ENCODE data around the gene S100A7.
"Not testable (repeated sequence)": the region's sequence is repeated elsewhere in the genome, so short reads cannot be mapped to it uniquely, and the experiment has no call there.

Gene S100A7

DNA sequence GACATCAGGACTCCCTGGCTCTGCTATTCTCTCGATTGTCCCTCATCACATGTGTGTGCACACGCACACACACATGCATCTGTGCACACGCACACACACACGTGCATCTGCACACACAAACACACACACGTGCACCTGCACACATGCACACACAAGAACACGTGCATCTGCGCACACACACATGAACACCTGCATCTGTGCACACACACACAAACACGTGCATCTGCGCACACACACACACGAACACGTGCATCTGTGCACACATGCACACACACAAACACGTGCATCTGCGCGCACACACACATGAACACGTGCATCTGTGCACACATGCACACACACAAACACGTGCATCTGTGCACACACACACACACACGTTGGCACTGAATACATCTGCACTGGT, 29.4 kb downstream of the S100A7 start:
- no peak for DNase-seq (ENCODE audit: low spot score)

DNA sequence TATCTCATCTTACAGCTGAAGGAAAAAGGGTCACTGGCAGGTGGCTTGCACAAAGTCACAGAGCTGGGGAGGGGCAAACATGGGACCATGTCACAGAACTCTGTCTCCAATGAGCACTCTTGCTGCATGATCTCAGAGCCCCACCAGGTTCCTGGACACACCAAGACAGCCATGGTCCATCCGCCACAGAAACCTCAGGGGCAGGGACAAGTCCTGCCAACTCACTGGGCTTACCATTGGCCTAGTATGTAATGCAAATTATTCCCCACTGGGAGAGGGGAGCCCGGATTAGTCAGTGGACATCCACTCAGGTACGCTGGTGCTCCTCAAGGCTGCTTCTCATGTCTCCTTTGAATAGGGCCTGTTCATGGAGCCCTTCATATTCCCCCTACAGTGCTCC, 29.9 kb downstream of the S100A7 start:
- no peak for DNase-seq (ENCODE audit: low spot score)

DNA sequence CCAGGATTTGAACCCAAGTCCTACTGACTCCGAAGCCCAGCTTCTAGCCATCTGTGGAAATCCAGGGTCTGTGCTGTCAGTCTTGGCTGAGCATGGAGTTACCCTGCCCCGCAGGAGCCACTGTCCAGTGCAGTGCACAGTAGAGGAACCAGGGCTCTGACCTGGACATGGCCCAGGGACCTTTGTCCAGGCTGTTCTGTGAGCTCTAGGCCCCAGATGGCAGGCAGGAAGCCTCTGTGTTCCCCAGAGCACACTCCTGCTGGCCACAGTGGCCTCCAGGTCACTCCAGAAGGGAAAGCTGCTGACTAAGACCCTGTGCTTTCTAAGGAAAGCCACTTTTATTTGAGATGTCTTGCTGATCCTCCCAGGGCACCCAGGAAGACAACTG, 30.3 kb downstream of the S100A7 start:
- DNase-seq (ENCODE audit: low spot score), result no peak

DNA sequence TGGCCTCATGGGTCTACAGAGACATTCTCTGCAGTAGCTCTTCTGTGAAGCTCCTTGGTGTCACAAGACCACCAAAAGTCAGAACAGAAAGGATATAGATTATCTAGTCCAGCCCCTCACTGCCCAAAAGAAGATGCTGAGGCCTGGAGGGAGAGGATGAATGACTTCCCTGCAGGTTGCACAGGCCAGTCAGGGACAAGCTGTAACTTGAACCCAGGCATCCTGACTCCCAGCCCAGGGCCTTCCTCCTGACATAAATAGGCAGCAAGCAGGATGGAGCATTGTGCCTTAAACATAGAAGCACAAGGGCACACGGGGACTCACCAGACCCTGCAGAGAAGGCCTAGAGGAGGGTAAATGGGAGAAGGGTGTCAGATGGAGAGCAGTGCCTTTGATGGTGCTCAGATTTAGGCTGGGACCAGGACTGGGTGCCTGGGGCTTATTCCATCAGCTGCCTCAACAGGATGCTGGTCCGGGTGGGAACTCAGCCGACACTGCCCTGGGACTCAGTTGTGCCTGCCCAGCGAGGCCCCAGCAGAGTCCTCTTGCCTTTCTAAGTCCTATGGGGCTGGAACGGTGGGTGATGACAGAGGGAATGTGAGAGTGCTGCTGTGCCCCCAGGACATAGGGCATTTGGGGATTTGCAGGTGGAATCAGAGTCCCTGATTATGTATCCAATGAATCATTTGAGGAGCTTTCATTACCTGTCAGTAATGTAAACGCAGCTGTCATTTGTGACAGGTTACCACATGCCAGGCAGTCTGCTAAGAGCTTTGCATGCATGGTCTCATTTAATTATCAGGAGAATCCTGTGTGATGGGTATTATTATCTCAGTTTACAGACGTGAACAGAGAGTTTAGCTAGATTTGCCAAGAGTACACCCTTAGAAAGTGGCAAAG, 30.9 kb downstream of the S100A7 start:
- DNase-seq (ENCODE audit: low spot score), result no peak

DNA sequence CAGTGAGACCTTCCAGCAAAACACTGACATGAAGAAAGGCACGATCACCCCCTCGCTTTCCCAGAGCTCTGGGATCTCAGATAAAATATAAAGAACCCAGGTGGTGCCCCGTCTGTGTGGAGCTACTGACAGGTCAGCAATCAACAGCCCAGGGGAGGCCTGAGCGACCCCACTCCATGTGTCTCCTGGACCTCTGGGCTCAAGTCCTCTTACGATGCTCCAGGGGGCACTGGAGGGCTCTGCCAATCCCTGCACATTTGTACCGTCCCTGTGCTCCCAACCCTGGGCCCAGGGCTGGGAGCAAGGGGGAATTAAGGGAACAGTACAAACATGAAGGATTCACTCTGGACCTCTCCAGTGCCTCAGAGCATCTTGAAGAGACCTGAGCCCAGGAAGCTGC, 31.7 kb downstream of the S100A7 start:
- DNase-seq (ENCODE audit: low spot score), result no peak

DNA sequence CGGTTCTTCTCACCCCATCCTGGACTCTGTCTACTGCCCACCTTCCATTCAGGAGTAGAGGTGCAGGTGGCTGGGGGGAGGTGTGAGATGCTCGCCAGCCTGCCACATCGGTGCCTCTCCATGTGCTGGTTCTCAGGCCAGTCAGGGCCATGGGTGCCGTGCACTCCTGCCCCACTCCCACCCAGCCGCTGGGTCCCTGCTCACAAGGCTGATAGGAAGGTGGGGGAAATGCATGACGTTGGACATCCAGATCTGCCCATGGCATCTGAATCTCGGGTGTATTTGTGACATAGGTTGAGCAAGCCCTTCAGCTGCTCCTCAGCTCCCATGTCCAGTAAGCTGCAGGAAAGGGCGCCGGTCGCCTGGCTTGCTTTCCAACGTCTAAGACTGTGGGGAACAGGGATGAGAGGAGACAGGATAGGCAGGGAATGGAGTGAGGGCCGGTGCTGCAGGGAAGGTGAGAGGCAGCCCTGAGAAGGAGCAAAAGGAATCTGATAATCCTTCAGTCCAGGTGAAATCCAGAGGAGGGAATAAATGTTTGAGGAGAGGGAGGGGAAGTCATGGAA, 32.3 kb downstream of the S100A7 start:
- no peak for DNase-seq (ENCODE audit: low spot score)

DNA sequence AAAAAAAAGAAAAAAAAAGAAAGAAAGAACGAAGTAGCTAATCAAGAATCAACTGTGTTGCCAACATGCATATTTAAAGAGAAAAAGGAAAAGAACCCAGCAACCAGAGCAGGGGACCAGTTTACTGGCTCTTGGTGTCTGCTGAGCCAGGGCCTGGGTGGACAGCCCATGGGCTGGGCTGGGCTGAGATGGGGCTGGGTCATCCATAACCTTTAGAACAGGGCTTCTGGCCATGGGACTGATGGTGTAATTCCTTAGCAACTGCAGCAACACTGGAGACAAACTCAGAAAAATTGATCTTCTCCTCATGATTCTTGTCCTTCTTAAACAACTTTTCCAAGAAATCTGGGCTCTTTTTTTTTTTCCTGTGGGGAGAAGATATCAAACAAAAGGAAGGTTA, 33.6 kb downstream of the S100A7 start:
- DNase-seq (ENCODE audit: low spot score), result no peak

DNA sequence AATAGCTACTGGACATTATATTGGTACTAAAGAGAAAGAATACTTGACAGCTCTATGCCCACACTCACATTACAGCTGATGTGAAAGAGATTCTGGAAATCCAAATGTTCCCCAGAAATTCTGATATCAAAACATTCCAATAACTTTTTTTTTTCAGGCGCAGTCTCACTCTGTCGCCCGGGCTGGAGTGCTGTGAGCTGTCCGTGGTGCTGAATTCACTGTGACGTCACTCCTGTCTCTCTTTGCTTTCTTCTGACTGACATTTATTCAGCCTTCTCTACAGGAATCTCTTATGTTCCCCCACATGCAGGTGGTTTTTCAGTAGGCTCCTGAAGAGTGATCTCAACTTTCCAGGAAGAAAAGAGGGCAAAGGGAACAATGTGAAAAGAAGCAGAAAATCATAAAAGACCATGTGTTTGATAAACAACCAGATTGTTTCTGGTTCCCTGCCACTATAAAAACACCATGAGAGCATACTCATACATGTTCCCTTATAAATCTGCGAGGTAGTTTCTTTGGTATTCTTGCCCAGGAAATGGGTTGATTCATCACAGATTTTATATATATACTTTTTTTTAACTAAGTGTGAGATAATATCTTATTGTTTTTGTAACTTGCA, 37.9 kb downstream of the S100A7 start:
- peak; percentile 28 for DNase-seq (ENCODE audit: low spot score)

DNA sequence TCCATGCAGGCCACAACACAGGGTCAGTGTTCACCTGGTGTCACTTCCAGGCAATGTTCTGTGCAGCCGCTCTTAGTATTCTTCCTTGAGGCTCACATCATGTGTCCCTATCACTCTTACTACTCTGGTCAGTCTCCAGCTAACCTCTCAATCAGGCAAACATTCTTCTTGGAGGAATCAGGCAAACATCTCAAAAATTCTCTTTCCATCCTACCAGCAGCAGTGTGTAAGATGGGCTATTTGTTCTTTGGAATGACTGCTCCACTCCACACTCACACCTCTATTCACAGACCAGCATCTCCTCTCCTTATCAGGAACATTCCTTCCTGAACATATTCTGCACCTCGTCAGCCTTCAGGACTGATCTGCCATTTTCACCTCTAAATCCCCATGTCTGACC, 40.1 kb downstream of the S100A7 start:
- DNase-seq (ENCODE audit: low spot score), result no peak

DNA sequence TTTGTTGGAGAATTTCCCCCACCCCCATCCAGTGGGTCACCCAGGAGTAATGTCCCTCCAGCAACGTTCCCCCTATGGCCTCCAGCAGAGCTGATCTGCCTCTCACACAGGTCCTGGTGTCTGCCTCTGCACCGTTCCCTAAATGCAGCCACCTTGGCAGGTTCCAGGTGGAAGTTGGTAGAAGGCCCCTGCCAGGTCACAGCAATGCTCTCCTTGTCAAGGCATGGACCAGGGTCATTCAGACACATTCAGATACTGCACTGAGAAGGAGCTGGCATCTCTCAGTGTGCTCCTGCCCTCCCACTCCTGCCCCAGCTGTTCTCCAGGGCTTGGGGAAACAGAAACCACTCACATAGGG, 41.0 kb downstream of the S100A7 start:
- not testable (repeated sequence) for DNase-seq (ENCODE audit: low spot score)

DNA sequence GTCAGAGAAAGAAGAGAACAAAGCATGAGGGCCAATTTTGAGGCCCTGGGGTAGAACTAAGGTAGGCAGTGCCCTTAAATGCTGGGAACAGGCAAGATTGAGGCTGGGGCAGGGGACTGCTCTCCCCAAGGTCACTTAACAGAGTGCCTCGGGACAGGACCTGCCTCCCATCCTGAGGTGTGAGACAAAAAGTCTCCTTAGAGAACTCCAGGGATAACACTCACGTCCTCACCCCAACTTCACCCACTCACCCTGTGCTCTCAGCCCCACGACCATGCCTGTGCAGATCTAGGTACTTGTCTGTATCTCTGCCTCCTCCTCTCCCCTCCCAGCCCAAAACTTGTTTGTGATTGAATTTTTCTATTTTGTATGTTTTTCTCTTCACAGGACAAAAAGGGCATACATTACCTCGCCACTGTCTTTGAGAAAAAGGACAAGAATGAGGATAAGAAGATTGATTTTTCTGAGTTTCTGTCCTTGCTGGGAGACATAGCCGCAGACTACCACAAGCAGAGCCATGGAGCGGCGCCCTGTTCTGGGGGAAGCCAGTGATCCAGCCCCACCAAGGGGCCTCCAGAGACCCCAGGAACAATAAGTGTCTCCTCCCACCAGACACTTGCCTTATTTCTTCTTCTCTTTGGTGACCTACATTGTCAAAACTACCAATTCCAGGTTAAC, 41.6 kb downstream of the S100A7 start:
- not testable (repeated sequence) for DNase-seq (ENCODE audit: low spot score)

DNA sequence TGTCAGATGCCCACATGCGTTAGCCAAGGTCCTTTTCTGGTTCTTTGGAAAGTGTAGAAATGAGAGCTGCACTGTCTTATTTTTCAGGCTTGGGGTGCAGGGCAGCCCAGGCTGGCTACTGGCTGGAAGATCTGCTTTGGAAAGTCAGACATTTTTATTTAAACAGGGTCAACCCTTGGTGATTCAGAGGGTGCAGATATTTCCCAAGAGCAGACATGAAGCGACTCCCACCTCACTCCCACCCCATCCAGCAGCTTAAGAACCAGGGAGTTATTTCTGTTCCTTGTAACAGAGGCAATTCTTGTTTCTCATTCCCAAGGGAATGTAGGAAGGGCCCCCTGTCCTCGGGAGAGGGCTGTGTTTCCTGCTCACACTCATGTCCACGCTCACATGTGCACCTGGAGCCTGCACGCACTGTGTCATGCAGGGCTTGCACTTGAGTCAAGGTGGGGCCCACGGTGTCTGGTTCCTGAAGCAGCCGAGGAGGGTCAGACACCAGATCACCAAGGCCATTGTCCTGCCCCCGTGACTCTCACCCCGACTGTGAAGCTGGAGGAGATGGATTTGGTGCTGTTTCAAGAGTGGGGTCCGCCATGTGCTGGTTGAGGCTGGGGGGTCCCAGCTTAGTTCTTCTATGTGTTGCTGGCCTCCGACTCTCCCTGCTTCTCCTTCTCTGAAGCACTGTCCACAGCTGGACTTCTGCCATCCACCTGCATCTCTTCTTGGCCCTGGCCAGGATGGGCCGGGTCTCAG, 43.1 kb downstream of the S100A7 start:
- no peak for DNase-seq (ENCODE audit: low spot score)

DNA sequence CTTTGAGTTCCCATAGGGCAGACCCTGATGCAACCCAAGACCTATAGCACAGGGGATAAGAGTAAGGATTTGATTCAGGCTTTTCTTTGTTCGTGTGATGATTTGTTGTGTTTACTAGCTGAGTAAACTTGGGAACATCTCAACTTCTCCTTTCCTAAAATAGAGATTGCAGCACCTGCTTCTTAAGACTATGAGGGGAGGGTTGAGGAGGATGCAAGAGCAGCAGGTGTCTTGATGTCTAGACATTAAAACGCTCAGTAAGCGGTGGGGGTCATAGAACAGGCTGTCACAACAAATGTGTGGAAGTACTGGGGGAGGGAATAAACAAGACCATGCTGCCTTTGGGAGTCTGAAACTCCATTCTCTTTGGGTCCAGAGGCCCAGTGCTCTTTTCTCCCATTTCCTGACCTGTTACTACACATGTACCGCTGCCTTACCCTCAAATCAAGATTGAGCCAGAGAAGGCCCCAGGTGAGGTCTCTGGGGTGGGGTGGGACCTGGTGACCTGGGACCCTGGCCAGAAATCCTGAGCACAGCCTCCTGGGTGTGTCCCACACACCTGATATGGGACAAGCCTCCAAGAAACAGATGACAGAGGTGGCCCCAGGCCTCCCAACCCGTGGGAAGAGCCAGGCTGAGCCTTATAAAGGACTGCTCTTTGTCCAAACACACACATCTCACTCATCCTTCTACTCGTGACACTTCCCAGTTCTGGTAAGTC, 44.4 kb downstream of the S100A7 start, which contains the start of gene S100A7A:
TSS of gene S100A7A (plus strand) at position 671 of the 721 bp plus-strand sequence. CDS start 1,563 bp downstream, outside the sequence.
- DNase-seq (ENCODE audit: low spot score), result no peak

DNA sequence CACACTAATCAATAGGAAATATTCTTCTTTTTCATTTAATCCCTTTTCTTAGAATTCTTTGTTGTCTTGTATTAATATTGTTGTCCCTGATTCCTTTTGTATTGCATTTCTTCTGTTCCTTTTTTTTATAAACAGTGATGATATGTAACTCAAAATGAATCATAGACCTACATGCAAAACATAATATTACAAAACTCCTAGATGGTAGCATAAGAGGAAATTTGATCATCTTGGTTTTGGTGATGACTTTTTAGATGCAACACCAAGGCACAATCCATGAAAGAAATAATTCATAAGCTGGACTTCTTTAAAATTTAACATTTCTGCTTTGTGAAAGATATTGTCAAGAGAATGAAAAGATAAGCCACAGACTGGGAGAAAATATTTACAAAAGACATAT, 46.5 kb downstream of the S100A7 start:
- not testable (repeated sequence) for DNase-seq (ENCODE audit: low spot score)

Data from SK-N-DZ (cell line).